ENCODE results near the gene MYH6.

DNA sequence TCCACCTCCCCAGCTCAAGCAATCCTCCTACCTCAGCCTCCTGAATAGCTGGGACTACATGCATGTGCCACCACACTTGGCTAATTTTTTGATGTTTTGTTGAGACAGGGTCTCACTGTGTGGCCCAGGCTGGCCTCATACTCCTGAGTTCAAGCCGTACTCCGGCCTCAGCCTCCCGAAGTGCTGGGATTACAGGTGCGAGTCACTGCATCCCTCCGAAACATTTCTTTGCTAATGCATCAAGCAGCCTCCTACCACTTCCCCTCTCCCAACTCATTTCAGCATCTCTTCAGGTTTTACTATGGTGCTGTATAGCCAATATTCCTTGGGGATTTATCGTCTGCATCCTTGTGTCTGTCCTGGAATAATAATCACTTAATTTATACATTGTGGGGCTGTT, 53.1 kb downstream of the MYH6 start:
- TF ChIP-seq, protein P1, sequence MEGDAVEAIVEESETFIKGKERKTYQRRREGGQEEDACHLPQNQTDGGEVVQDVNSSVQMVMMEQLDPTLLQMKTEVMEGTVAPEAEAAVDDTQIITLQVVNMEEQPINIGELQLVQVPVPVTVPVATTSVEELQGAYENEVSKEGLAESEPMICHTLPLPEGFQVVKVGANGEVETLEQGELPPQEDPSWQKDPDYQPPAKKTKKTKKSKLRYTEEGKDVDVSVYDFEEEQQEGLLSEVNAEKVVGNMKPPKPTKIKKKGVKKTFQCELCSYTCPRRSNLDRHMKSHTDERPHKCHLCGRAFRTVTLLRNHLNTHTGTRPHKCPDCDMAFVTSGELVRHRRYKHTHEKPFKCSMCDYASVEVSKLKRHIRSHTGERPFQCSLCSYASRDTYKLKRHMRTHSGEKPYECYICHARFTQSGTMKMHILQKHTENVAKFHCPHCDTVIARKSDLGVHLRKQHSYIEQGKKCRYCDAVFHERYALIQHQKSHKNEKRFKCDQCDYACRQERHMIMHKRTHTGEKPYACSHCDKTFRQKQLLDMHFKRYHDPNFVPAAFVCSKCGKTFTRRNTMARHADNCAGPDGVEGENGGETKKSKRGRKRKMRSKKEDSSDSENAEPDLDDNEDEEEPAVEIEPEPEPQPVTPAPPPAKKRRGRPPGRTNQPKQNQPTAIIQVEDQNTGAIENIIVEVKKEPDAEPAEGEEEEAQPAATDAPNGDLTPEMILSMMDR (IDR thresholded peaks at IDR 0.05) = no peak
- TF ChIP-seq EZH2 (IDR thresholded peaks at IDR 0.05; ENCODE audit: borderline replicate concordance, insufficient read depth, low read depth, low read length, poor library complexity, severe bottlenecking) = no peak
